ENCODE results near the gene CDKN2A.
"Not testable (repeated sequence)": the region's sequence is repeated elsewhere in the genome, so short reads cannot be mapped to it uniquely, and the experiment has no call there.

The CDKN2A gene

DNA sequence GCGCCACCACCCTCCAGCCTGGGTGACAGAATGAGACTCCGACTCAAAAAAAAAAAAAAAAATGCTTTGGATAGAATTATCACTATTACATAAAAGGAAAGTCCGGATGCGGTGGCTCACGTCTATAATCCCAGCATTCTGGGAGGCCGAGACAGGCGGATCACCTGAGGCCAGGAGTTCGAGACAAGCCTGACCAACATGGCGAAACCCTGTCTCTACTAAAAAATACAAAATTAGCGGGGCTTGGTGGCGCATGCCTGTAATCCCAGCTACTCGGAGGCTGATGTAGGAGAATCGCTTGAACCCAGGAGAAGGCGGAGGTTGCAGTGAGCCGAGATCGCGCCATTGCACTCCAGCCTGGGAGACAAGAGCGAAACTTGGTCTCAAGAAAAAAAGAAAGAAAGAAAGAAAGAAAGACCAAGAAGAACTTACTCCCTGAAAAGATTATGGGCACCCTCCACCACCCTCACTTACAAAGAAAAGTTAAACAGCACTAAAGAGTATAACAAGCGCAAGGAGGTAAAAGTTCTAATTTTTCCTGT is 17.8 kb downstream of the CDKN2A start:
- no peak for DNase-seq

DNA sequence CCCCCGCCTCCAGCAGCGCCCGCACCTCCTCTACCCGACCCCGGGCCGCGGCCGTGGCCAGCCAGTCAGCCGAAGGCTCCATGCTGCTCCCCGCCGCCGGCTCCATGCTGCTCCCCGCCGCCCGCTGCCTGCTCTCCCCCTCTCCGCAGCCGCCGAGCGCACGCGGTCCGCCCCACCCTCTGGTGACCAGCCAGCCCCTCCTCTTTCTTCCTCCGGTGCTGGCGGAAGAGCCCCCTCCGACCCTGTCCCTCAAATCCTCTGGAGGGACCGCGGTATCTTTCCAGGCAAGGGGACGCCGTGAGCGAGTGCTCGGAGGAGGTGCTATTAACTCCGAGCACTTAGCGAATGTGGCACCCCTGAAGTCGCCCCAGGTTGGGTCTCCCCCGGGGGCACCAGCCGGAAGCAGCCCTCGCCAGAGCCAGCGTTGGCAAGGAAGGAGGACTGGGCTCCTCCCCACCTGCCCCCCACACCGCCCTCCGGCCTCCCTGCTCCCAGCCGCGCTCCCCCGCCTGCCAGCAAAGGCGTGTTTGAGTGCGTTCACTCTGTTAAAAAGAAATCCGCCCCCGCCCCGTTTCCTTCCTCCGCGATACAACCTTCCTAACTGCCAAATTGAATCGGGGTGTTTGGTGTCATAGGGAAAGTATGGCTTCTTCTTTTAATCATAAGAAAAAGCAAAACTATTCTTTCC is 19.3 kb downstream of the CDKN2A start:
- no peak for DNase-seq

DNA sequence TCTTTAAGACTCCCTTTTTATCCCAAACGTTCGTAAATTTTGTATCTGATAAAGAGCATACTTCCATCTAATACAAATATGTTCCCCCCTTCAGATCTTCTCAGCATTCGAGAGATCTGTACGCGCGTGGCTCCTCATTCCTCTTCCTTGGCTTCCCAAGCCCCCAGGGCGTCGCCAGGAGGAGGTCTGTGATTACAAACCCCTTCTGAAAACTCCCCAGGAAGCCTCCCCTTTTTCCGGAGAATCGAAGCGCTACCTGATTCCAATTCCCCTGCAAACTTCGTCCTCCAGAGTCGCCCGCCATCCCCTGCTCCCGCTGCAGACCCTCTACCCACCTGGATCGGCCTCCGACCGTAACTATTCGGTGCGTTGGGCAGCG is 19.9 kb downstream of the CDKN2A start:
- no peak for DNase-seq

DNA sequence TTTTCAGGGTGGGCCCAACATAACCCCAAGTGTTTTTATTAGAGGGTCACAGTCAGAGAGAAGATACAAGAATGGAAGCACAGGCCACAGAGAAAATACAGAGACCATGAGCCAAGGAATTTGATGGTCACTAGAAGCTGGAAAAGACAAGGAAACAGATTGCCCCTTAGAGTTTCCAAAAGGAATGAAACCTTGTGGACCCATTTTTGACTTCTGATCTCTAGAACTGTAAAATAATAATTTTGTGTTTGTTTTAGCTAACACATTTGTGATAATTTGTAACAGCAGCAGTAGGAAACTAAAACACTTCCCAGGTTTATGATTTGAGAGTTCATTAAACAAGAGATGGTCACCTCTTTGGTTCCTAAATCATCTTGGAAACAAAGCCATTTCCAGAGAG is 21.8 kb downstream of the CDKN2A start:
- no peak for DNase-seq

DNA sequence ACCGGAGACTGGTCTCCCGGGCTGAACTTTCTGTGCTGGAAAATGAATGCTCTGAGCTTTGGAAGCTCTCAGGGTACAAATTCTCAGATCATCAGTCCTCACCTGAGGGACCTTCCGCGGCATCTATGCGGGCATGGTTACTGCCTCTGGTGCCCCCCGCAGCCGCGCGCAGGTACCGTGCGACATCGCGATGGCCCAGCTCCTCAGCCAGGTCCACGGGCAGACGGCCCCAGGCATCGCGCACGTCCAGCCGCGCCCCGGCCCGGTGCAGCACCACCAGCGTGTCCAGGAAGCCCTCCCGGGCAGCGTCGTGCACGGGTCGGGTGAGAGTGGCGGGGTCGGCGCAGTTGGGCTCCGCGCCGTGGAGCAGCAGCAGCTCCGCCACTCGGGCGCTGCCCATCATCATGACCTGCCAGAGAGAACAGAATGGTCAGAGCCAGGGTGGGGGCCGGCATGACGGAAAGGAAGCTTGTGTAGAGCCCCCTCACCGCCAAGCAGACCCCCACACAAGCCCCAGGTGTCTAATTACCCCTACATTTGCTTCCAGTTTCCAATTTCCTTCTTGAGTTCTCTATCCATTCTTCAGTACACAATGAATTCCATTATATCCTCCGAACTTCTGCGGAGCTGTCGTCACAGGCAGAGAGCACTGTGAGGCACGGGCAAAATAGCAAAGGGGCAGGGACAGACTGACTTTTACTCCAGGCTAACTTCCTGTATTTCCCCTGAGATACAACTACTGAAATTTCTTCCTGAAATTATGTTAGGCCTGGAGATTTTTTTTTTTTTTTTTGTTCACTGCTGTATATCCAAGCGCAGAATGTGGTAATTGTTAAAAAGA is 23.2 kb downstream of the CDKN2A start:
- DNase-seq: no peak

- DNase-seq: no peak
Observed at GRCh38 chr9:21969951-21970799, 24.0 kb downstream of the CDKN2A start.

GRCh38 chr9:21969011-21969940 is 24.9 kb downstream of the CDKN2A start:
- no peak for DNase-seq

DNA sequence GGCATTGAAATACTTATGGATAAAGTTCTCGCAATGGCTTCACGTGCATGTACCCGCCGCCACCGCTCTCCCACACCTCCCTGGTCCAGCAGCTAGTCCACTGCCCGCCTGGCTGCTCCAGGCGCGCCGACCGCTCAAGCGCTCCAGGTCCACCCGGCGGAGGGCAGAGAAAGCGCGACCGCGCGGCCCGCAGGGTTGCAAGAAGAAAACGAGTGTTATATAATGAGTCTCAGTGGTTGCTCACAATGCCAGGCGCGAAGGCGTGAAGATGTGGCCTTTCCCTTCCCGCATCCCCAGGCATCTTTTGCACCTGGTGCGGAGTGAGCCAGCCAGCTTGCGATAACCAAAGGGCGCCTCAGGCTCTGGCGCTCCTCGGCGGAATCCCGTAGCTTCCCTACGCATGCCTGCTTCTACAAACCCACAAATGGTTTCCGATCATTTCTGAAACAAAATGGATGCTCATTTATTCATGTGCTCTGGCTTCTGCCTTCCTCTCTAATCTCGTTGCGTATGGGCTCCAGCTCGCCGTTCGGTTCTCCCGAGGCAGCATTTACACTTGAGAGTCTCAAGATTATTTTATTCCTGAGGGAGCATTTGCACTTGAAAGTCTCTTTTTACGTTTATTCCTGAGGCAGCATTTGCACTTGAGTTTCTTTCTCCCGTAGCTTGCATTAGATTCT is 25.7 kb downstream of the CDKN2A start:
- no peak for DNase-seq

DNA sequence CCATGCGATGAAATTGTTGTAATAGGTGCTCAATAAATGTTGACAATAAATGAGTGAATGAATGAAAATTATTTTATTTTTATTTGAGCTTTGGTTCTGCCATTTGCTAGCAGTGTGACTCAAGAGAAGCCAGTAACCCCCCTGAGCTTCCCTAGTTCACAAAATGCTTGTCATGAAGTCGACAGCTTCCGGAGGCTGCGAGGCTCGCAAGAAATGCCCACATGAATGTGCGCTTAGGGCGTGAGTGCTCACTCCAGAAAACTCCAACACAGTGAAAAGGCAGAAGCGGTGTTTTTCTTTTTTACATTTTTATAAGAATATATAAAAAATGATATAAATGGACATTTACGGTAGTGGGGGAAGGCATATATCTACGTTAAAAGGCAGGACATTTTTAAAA is 26.5 kb downstream of the CDKN2A start:
- DNase-seq: no peak

DNA sequence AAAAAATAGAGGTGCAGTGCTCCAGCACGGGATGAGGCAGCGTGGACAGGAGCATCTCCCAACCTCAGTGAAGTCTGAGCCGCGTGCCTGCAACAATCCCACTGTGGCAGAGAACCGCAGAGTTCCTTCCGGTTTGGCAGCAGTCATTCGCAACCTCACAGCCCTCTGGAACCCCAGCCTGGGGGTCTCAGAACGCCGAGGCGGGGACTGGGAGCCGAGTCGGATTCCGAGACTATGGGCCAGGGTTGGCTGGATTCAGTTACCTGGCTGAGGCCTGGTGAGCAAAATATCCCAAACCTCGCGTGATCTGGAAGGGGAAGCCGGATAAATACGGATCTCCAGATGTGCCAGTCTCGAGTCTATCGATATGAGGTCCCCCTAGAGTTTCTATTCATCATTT is 27.0 kb downstream of the CDKN2A start:
- DNase-seq: no peak

DNA sequence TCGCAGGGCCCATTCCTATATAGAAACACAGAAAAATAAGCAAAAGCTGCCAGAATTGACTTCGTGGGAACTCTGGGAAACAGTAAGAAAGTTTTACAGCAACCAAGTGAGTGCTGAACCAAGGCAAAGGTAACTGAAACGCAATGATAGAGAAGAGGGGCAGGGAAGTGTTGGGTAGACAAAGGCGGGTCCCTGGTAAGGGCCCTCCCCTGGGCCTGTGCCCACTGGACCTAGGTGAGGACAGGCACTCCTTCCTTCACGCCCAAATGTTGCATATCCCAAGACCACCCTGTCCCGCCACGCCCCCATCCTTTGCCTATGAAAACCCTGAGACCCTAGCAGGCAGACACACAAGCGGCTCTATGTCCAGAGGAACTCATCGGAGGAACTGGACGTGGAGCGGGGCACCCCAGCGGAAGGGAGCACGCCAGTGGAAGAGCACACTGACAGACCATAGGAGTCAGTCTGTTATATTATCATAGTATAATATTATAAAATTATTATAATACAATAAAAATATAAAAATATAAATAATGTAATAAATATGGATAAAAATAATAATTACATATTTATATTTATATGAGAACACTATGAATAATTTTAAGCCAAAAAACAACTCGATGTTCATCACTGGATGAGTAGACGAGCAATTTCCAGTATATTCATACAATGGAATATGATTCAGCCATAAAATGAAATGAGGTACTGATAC is 27.9 kb downstream of the CDKN2A start:
- no peak for DNase-seq

GRCh38 chr9:21965401-21965951 is 28.7 kb downstream of the CDKN2A start:
- DNase-seq: no peak

GRCh38 chr9:21964925-21965385 is 29.2 kb downstream of the CDKN2A start:
- no peak for DNase-seq

DNA sequence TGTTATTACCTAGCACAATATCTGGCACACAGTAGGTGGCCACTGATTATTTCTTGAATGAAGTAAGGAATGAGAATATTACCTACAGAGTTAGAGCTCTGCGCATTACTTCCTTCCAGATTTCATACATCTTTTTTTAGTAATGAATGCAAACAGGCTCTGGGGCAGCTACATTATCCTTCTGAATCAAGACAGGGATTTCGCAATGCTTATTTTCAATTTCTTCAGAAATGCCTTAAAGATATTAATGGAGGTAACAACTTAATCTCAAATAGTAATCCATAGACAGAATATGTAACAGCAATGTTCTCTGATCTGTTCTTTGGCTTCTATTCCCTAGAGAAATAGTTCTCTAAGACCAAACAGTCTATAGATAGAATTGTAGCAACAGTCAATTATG is 32.6 kb downstream of the CDKN2A start:
- DNase-seq: no peak

- DNase-seq: not testable (repeated sequence)
Observed at GRCh38 chr9:21959268-21959667, 34.9 kb downstream of the CDKN2A start.

- no peak for DNase-seq
Observed at GRCh38 chr9:21958833-21959232, 35.4 kb downstream of the CDKN2A start.

GRCh38 chr9:21945606-21946005 is 48.6 kb downstream of the CDKN2A start:
- DNase-seq: no peak

DNA sequence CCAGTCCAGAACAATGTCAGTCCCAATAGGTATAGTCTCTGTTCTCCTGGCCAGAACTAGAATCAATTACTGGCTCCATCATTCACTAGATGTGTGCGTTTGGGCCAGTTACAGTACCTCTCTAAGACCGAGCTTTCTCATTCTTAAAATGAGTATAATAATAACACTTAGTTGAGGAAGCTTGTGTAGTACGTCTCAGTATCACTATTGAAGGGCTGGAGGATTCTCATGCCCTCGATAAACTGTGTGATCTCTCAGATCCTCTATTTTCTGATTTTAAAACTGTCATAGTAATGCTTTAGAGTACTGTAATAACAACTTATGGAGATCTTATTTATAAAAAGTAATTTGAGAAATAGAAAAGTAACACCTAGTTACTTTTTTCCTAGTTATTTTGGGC is 50.7 kb downstream of the CDKN2A start:
- no peak for DNase-seq

- DNase-seq: no peak
Observed at GRCh38 chr9:21941337-21941995, 52.7 kb downstream of the CDKN2A start.

GRCh38 chr9:21936161-21936560 is 58.0 kb downstream of the CDKN2A start:
- DNase-seq: no peak
